Esophagus muscularis mucosa (tissue), 4 donors: ENCODE measurements around the gene VWC2. TPM values are rescaled to one million over a fixed set of nuclear protein-coding genes. Genes with fewer than 3 reads are reported as not detected.

ENCODE experiments used
- DNase-seq: peaks from one replicate; pipeline ENCODE4 v3.0.0-alpha.2; 2017; ENCODE audit errors: extremely low spot score
- H3K27ac ChIP-seq, 4 donors: fragments of 200-600 bp; sonication (generic); replicated peaks in 1 of 4; 1 replicate in 3 of 4; 2 replicates in 1 of 4; pipeline ENCODE4 v1.5.1; 2016 to 2019; ENCODE audit warnings: mild to moderate bottlenecking in 1 of 4
- H3K27me3 ChIP-seq, 4 donors: fragments of 200-600 bp; sonication (generic); one replicate each; pipeline versions ENCODE4 v1.5.1 to v1.6.0; 2016 to 2019
- H3K36me3 ChIP-seq, 4 donors: fragments of 200-600 bp; sonication (generic); one replicate each; pipeline ENCODE4 v1.5.1; 2016 to 2019
- H3K4me1 ChIP-seq, 4 donors: fragments of 200-600 bp; sonication (generic); one replicate each; pipeline ENCODE4 v1.5.1; 2016 to 2019
- H3K4me3 ChIP-seq, 4 donors: fragments of 200-600 bp; sonication (generic); 1 replicate in 2 of 4; 2 replicates in 2 of 4; pipeline ENCODE4 v1.5.1; 2016 to 2019; ENCODE audit warnings: mild to moderate bottlenecking in 4 of 4, moderate library complexity in 1 of 4
- H3K9me3 ChIP-seq, 4 donors: fragments of 200-600 bp; sonication (generic); 1 replicate in 3 of 4; 2 replicates in 1 of 4; pipeline ENCODE4 v1.5.1; 2016 to 2019
- EP300 ChIP-seq: sonication (generic); formaldehyde crosslinking; IDR thresholded peaks from one replicate; pipeline ENCODE4 v1.6.1; 2017; ENCODE audit warnings: antibody characterized with exemption
- POLR2A ChIP-seq: fragments of 450-650 bp; IDR thresholded peaks from one replicate; pipeline ENCODE4 v1.6.1; 2017; ENCODE audit warnings: antibody characterized with exemption, moderate library complexity, mild to moderate bottlenecking, low read depth
- POLR2AphosphoS5 ChIP-seq, 2 donors: sonication (generic); formaldehyde crosslinking; IDR thresholded peaks; one replicate each; pipeline ENCODE4 v1.6.1; 2017; ENCODE audit warnings: antibody characterized with exemption in 2 of 2
- WGBS: methylation state at CpG from one replicate; pipeline ENCODE4 v1.1.5; 2018; 5-methylcytosine and 5-hydroxymethylcytosine counted together
- intact Hi-C: fragments of 100-400 bp; cut with DNase I; formaldehyde crosslinking; loops from one replicate; pipeline ENCODE4 v1.15.1; 2023
- total RNA-seq, 4 donors: library from RNA; depleted of rRNA; stranded (reverse); fragments of >200 nt; gene quantifications; one replicate each; pipeline versions ENCODE4 v1.1.0 to v1.2.1, GENCODE V29; 2016
- TF ChIP-seq, protein P1 (sequence below), 3 experiments: fragments of 200-600 bp in 2 of 3; fragments of 450-650 bp in 1 of 3; sonication (generic) in 2 of 3; IDR thresholded peaks; one replicate each; pipeline ENCODE4 v1.5.1; 2017 to 2019; ENCODE audit warnings: antibody characterized with exemption in 3 of 3, mild to moderate bottlenecking in 2 of 3, moderate library complexity in 1 of 3

Gene VWC2
- total RNA-seq, 4 donors from 2014 or later, result under 0.01 to 0.17 (median 0.06) TPM; not detected in 1

DNA sequence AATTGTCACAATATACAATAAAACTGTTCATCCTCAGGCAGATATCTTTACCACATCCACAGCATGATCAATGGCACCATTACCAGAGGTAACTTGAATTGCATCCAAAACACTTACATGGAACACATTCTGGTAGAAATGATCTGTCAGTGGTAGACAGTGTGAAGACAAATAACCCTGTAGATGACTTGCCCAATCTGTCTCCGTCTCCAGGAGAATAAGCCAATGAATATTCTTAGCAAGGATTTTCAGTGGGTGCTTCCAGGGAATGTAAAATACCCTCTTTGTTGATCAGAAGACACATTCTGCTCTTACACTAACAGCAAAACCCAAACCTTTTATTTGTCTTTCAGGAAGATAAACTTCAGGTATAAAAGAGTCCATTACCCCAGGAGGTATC, 43.8 kb downstream of the VWC2 start:
- WGBS, result 56% methylated on average over 1 of the region's 1 CpG

GRCh38 chr7:49821181-49821580, 47.7 kb downstream of the VWC2 start:
- H3K4me1 ChIP-seq, result peaks cover 0 to 13% (median 9%) of the 10 kb centered on the region in 4 donors
- H3K27ac ChIP-seq, result no peak overlapping the region
- H3K9me3 ChIP-seq, result no peaks in the 10 kb centered on the region
- no peak overlapping the region for H3K4me3 ChIP-seq
- no peak for DNase-seq
- no peaks in the 10 kb centered on the region for H3K36me3 ChIP-seq
- H3K27me3 ChIP-seq, result no peaks in the 10 kb centered on the region
- intact Hi-C loops, result no loop called here
- no peak for TF ChIP-seq POLR2AphosphoS5 (IDR thresholded peaks at IDR 0.05)
- TF ChIP-seq POLR2A, result no peak
- TF ChIP-seq, protein P1, sequence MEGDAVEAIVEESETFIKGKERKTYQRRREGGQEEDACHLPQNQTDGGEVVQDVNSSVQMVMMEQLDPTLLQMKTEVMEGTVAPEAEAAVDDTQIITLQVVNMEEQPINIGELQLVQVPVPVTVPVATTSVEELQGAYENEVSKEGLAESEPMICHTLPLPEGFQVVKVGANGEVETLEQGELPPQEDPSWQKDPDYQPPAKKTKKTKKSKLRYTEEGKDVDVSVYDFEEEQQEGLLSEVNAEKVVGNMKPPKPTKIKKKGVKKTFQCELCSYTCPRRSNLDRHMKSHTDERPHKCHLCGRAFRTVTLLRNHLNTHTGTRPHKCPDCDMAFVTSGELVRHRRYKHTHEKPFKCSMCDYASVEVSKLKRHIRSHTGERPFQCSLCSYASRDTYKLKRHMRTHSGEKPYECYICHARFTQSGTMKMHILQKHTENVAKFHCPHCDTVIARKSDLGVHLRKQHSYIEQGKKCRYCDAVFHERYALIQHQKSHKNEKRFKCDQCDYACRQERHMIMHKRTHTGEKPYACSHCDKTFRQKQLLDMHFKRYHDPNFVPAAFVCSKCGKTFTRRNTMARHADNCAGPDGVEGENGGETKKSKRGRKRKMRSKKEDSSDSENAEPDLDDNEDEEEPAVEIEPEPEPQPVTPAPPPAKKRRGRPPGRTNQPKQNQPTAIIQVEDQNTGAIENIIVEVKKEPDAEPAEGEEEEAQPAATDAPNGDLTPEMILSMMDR (IDR thresholded peaks at IDR 0.05), result no peak
- TF ChIP-seq EP300, result no peak

More for the DNA sequence above, 43.8 kb downstream of the VWC2 start:
- H3K4me1 ChIP-seq, result peaks cover 0 to 4% (median 0%) of the 10 kb centered on the region in 4 donors
- no peaks in the 10 kb centered on the region for H3K9me3 ChIP-seq
- no peak overlapping the region for H3K4me3 ChIP-seq
- intact Hi-C loops, result no loop called here
- no peak overlapping the region for H3K27ac ChIP-seq
- no peaks in the 10 kb centered on the region for H3K27me3 ChIP-seq
- no peaks in the 10 kb centered on the region for H3K36me3 ChIP-seq
- TF ChIP-seq POLR2AphosphoS5 (IDR thresholded peaks at IDR 0.05) (no peak), POLR2A (no peak), EP300 (no peak)
- TF ChIP-seq, protein P1 (IDR thresholded peaks at IDR 0.05), result no peak
- no peak for DNase-seq

- Histone ChIP-seq H3K4me1 (peaks cover 0 to 13% (median 7%) of the 10 kb centered on the region in 4 donors), H3K4me3 (no peak overlapping the region), H3K9me3 (no peaks in the 10 kb centered on the region), H3K27me3 (no peaks in the 10 kb centered on the region), H3K36me3 (no peaks in the 10 kb centered on the region), H3K27ac (no peak overlapping the region)
- TF ChIP-seq, protein P1 (IDR thresholded peaks at IDR 0.05), result no peak
- no peak for TF ChIP-seq POLR2A
- TF ChIP-seq POLR2AphosphoS5 (IDR thresholded peaks at IDR 0.05), result no peak
- no peak for TF ChIP-seq EP300
- intact Hi-C loops, result no loop called here
- WGBS, result 34% methylated on average over 5 of the region's 5 CpGs
- DNase-seq, result no peak
These were observed 49.4 kb downstream of the VWC2 start for GRCh38 chr7:49822856-49823255.

GRCh38 chr7:49823566-49823965, 50.1 kb downstream of the VWC2 start:
- Histone ChIP-seq H3K4me3 (no peak overlapping the region), H3K36me3 (no peaks in the 10 kb centered on the region), H3K9me3 (no peaks in the 10 kb centered on the region), H3K4me1 (peaks cover 0 to 13% (median 7%) of the 10 kb centered on the region in 4 donors), H3K27me3 (no peaks in the 10 kb centered on the region), H3K27ac (no peak overlapping the region)
- 70% methylated on average over 3 of the region's 3 CpGs for WGBS
- TF ChIP-seq EP300, result no peak
- TF ChIP-seq POLR2AphosphoS5 (IDR thresholded peaks at IDR 0.05), result no peak
- TF ChIP-seq, protein P1 (IDR thresholded peaks at IDR 0.05), result no peak
- no peak for TF ChIP-seq POLR2A
- DNase-seq, result no peak
- intact Hi-C loops, result no loop called here

DNA sequence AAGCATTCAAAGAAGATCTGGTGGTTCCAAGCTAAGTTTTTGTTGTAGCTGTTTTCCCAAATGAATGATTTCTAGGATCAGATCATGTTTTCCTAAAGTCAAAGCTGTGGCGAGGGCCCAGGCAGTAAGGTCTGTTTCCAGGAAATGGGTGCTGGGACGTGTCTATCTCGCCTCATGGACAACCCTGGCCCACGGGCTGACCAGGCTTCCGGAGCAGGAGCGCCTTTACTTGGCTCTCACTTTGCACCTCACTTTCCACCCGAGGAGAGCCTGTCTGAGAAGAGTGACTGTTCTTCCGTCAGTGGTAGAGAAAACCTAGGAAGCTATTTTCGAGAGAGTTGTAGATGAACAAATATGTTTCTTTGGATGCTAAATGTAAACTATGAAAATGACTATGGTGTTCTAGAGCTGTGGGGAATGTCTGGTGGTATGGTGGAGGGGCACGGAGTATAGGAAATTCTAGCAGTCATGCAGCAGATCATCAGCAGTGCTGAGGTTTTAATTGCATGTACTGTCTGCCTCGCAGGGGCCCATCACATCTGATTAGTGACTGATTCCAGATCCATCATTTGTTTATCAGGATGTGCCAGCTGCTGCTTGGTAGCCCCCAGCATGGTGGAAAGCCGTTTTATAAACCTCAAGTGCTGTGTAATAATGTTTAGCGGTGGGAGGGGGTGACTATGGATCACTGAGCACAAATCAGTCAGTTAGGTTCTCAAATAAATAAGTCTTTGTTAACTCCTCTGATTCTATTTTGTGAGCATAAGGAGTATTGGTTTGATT, 66.6 kb downstream of the VWC2 start:
- Histone ChIP-seq H3K4me1 (no peaks in the 10 kb centered on the region), H3K36me3 (no peaks in the 10 kb centered on the region), H3K4me3 (no peak overlapping the region), H3K9me3 (no peaks in the 10 kb centered on the region), H3K27ac (no peak overlapping the region), H3K27me3 (no peaks in the 10 kb centered on the region)
- WGBS, result 73% methylated on average over 13 of the region's 13 CpGs
- no peak for DNase-seq
- TF ChIP-seq, protein P1 (IDR thresholded peaks at IDR 0.05), result no peak
- TF ChIP-seq POLR2A, result no peak
- intact Hi-C loops, result no loop called here
